Stimulated activated CD8-positive, alpha-beta memory T cell treated with anti-CD3 and anti-CD28 coated beads, Interleukin-15, amount 100 ng/mL, for 1 hour (primary cell): ENCODE results near the gene FIZ1.

Experiments used
- DNase-seq: peaks from one replicate; pipeline ENCODE4 v3.0.0-alpha.2; 2020; ENCODE audit warnings: low read depth

FIZ1 gene

DNA sequence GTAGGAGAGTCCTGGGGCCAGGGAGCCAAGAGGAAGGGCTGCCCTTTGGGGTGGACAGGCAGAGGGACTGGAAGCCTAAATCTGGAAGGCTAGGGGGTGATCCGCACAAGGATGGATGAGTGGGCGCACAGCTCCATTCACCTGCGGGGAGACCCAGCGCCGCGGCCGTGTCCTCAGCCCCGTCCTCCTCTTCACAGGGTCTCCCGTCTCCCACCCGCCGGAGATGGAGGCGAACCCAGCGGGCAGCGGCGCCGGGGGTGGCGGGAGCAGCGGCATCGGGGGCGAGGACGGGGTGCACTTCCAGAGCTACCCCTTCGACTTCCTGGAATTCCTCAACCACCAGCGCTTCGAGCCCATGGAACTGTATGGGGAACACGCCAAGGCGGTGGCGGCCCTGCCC is 14.1 kb upstream of the FIZ1 start:
- no peak for DNase-seq

DNA sequence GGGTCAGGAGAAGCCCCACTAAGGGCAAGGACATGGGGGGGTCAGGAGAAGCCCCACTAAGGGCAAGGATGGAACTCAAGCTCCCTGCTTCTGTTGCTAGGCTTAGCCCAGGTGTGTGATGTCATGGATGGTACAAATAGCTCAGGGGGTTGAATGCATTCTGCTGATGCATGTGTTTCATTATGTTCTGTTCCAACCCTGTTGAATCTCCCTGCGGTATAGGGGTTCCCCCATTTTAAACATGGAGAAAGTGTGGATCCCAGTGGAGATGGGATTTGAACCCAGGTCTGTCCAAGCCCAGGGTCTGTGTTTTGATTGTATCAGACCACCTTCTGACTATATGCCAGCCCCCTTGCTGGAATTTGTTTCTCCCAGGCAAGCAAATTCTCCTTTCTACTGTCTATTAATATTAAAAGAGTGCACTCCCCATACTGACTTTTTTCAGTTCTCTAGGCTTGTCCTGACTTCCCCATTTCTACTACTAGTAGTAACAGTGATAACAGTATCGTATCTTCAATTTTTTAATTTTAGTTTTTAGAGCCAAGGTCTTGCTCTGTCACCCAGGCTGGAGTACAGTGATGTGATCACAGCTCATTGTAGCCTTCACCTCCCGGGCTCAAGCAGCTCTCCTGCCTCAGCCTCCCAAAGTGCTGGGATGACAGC is 12.8 kb upstream of the FIZ1 start:
- DNase-seq: no peak

DNA sequence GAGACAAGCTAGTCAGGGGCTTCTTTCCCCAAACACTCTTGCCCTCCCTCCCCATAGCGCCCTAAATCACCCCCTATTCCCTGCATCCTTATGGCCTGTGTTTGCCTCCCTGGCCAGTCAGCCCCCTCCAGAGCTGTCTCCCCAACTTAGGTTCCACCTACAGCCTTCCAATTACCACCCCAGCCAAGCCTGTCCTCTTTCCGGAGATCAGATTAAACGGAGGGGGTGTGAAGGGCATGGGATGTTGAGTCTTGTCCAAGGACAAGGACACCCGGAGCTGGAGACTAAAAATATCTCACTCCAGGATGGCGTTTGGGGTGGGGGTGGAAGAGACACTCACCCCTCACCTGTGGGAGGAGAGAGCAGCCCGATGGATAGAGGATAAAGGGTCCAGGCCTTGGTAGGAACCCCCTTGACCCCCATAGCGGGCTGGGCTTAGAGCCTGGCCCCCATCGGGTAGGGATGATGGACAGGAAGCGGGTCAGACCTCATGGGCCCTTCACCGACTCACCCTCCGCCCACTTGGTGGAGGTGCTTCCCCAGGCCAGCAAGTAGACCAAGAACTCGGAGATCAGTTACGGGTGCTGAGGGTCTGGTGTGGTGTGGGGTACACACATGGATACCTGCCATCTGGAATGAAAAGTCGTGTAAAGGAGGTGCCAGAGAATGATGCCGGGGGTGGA is 12.1 kb upstream of the FIZ1 start:
- DNase-seq: no peak

DNA sequence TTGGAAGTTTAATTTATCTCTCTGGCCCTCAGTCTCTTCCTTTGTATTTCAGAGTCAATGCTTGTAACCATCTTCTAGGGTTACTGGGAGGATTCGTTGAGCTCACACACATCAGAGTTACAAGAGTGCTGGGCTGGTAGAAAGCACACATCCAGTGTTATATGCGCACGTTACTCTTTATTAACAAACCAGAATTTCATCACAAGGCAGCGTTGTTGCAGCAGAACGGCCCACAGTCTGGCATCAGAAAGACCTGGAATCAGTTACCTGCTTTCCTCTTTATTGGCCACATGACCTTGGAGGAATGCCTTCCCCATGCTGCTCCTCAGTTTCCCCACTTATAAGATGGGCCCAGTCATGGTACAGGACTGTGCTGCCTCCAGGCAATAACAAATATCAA is 10.0 kb upstream of the FIZ1 start:
- DNase-seq: no peak

DNA sequence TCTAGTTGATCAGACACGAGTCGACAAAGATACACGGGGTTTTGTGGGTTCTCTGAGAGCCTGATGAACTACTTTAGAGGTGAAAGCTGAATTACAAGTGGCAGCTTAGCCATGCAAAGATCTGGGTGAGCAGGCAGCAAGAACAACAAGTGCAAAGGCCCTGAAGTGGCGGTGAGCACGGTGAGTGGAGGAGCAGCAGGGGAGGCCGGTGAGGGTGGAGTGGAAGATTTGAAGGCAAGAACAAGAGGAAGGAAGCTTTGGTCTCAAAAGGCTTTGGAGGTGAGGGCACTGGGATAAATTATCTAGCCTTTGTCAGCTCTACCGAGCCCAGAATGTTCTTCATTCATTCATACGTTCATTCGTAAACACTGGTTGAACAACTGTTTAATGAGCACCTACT is 7.5 kb upstream of the FIZ1 start:
- no peak for DNase-seq

DNA sequence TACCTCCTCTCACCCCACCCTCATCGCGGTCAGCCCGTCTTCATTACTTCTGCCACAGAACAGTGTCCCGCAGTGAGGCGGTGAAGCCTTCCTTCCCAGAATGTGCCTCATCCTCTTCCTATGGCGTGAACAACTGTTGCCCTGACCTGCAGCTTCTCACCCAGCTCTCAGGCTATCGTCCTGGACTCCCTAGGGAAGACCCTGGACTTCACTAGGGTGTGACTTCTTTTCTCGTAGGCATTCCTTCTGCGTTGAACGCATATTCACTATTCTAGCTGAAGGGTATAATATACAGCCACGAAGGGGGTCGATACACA is 7.1 kb upstream of the FIZ1 start:
- no peak for DNase-seq

DNA sequence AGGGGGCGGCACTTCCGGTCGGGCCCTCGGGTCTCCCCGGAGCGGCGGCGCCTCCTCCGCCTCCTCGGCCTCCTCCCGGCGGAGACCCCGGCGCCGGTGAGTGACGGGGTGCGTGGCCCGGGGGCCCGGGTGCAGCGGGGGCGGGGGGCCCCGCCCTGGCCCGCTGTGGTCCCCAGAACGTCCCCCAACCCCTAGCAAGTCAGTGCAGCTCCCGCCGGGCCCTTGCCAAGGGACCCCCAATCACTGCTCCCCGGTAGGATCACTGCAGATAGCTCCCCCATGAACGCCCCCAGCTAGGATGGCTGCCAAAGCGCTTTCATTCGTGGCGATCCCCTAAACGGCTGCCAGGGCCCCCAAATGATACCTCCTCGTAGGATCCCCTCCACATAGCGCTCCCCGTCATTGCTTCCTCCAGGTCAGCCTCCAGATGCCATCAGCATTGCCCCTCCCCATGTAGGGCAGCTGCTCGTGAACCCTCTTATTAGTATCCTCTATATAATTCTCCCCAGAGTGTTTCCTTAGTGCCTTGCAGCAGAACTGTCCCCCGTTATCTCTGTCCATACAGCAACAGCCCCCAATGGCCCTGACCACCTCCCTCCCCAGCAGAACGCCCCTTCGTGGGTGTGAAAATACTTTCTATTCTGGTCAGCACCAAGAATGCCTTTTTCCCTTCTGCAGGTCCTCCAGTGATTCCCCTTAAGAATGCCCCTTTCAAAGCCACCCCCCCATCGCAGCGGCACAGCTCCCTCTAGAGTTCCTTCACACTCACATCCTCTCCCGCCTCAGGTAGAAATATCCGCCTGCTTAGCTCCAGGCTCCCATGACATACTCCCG is 6.5 kb upstream of the FIZ1 start, which contains the start of gene ZNF865:
ZNF865 (plus strand) TSS at position 11 of the 834 bp plus-strand sequence. CDS start 7,972 bp downstream, outside the sequence.
- no peak for DNase-seq

DNA sequence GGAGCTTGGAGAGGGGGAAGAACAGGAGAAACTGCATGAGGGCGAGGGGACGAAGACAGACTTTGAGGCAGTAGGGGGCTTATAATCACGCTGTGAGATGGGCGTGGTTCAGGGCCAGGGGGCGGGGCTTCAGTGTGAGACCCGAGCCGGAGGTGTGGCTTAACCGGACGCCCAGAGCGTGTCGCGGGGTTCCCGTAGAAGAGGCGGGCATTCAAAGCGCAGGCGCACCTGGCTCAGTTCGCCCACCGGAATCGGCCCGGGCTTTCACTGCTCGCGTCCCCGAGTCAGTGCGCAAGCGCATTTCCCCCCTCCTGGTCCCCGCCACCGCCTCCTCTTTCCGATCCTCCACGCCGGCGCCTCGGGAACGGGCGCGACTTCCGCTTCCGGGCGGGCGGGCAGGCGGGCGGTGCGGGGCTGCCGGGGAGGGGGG is 5.9 kb upstream of the FIZ1 start:
- DNase-seq: peak; percentile 94

DNA sequence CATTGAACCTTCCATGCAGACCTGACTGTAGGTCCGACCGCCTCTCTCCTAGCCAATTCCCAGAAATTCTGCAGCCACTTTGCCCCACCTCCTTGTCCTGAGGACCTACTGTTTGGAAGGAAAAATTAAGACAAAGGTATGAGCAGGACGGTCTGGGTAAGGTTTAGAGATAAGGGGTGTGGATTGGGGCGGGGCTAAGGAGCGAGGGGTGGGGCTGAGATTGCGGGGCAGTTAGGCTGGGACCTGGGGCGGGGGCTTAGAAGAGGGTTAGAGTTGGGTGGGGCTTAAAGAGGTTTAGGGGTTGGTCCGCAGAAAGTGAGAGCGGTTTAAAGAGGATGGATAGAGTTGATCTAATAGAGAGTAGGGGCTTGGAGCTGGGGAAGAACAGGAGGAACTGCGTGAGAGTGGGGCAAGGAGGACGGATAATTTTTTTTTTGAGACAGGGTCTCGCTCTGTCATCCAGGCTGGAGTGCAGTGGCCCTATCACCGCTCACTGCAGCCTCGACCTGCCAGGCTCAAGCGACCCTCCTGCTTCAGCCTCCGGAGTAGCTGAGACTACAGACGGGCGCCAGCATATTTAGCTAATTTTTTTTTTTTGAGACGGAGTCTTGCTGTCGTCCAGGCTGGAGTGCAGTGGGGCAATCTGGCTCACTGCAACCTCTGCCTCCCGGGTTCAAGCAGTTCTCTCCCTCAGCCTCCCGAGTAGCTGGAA is 4.4 kb upstream of the FIZ1 start:
- no peak for DNase-seq

DNA sequence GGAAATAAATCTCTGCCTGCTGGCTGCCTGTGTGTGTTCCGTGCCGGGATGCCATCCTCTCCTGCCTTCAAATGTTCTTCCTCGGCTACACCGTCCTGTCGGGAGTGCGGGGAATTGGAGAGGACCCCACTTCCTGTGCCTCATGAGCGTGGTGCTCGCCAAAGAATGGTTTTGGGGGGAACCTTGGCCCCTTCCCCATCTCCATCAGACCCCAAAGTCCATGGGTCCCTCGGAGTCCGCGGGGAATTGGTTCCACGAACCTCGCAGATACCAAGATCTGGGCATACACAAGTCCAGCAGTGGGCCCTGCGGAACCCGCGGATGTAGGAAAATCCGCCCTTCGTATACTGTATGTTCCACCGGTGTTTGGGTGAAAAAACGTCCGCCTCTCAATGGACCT is 3.8 kb upstream of the FIZ1 start:
- DNase-seq: no peak

DNA sequence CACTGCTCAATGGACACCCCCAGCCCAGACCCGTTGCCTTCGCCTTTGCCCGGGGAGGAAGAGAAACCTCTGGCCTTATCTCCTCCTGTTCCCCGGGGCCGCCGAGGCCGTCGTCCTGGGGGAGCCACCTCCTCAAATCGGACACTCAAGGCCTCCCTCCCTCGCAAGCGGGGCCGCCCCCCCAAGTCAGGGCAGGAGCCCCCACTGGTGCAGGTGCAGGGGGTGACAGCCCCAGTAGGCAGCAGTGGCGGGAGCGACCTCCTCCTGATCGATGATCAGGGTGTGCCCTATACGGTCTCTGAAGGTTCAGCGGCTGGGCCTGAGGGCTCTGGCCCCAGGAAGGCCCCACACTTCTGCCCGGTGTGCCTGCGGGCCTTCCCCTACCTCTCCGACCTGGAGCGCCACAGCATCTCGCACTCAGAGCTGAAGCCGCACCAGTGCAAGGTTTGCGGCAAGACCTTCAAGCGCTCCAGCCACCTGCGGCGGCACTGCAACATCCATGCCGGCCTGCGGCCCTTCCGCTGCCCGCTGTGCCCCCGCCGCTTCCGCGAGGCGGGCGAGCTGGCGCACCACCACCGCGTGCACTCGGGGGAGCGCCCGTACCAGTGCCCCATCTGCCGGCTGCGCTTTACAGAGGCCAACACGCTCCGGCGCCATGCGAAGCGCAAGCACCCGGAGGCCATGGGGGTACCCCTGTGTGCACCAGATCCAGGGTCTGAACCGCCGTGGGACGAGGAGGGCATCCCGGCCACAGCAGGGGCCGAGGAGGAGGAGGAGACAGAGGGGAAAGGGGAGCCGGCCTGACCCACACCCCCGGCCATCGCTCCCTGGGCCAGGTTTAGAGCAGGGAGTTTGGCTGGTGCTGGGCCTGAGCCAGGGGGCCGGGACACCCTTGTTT is 3.0 kb upstream of the FIZ1 start:
- DNase-seq: no peak

DNA sequence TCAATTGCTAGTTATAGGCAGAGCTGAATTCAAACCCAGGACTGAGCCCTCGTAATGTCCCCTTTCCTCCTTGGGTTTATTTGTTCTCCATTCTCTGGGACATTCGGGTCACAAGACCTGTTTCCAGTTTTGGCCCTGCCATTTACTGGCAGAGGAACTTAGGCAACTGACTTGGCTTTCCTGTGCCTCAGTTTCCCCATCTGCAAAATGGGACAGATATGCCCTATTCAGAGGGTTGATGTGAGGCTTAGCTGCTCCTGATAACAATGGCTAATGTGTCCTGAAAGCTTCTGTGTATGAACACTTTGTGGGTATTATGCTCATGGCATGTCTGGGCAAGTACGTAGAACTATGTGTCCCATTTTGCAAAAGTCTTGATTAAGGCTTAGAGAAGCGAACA is 1.8 kb upstream of the FIZ1 start:
- DNase-seq: no peak

DNA sequence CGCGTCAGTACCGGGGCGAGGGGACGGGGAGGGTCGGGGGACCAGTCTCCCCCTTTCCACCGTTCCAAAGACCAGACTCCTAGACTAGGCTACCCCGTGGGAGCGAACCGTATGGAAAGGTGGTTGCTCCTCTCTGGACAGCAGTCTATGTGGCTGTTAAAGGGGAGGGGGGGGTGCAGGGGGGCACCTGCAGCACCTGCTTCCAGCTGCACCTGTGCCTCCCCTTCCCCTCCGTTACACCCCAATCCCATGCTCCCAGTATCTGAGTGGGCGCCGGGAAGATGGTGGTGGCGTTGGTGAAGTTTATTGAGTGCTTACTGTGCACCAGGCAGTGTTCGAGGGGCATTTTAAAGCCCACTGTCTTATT is 1.3 kb upstream of the FIZ1 start:
- DNase-seq: no peak

DNA sequence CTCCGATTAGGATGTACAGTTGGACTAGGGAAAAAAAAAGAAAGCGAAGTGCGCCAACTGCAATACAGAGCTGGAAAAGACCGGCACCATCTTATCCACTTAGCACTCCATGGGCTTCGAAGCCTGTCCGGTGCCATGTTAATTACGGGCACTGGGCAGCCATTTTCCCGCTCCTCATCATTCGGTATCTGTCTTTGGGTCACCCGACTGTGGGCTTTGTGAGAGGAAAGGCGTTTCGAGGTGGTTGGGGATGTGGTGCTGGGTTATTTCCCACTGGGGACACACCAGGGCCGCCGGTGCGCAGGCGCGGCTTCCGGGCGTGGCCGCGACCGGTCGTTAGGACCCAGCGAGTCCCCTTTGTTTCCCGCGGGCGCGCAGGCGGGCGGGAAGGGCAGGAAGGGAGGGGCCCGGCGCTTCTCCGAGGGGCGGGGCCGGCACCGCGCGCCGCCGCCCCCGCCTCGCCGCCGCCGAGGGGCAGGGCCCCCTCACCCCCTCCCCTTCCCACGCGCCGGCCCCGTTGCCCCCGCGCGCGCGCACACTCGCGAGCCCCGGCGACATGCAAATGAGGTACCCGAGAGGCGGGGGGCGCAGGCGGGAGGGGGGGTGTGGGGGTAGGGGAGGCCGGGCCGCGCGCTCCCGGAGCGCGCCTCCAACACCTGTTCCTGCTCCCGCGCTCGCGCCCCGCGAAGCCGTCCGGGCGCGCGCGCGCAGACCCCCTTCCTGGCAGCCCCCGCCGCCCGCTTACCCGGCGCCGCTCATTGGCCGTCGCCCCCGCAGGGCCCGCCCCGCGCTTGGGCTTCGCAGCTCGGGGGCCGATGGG is 735 bp upstream of the FIZ1 start, which contains the start of gene ZNF524:
ZNF524 (plus strand) TSS at position 447 of the 820 bp plus-strand sequence. CDS start 1,825 bp downstream, outside the sequence.
- peak; percentile 59 for DNase-seq

DNA sequence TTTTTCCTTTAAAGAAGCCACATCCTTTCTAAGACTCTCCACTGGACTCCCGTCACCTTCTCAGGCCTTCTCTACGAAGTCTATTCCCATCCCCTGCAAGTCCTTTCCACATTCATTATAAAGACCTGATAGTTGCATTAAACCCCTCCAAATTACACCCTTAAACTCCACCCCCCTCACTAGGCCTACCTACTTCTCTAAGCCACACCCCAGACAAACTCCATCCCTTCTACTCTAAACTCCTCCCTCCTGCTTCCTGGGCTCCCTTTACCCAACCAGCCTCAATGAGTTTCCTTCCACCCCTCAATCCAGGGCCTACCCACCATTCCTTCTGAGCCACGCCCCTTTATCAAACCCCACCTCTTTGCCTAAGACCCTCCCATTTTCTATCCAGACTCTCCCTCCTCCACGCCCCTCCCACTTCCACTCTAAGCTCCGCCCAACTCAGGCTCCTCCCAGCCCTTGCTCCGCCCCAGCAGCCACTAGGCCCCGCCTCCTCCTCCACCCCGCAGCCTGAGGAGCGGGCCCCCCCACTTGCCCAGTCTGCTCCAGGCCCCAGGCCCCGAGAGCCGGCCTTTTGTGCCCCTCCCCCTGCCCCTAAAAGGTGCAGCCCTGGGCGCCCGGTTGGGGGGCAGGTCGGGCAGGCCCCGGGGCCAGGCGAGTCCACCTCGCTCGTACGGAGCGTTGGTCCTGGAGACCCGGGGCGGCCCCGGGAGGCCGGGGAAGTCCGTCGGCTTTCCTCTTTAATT is 424 bp downstream of the FIZ1 start:
- DNase-seq: peak; percentile 85

DNA sequence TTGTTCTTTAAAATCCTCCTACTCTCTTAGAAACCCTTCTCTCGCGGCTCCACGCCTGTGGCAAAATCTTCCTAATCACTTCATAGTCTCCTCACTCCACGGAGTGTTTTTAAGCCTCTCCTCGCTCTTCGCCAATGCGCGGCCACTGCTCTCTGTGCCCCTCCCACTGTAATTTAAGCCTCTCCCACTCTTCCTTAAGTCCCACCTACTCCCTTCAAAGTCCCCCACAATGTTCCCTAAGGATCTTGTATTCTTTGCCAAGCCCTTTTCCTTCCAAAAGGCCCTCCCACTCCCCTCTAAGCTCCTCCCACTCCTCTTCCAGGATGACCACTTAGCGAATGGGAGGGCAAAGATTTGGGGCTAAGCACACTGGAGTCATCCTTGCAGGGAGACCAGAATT is 1.3 kb downstream of the FIZ1 start:
- DNase-seq: no peak

DNA sequence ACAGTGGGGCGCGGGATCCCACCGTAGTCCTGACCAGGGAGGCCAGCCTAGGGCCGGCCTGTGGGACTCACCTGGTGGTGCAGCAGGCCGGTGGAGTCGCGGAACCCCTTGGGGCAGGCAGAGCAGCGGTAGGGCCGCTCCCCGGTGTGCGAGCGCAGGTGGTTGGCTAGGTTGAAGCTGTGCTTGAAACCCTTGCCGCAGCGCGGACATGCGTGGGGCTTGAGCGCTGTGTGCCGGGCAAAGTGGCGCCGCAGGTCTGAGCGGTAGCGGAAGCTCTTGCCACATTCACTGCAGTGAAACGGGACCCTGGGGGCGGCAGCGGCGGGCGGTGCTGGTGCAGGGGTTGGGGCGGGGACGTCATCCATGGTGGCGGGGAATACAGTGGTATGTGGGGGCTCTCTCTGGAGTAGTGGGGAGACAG is 1.8 kb downstream of the FIZ1 start:
- no peak for DNase-seq

DNA sequence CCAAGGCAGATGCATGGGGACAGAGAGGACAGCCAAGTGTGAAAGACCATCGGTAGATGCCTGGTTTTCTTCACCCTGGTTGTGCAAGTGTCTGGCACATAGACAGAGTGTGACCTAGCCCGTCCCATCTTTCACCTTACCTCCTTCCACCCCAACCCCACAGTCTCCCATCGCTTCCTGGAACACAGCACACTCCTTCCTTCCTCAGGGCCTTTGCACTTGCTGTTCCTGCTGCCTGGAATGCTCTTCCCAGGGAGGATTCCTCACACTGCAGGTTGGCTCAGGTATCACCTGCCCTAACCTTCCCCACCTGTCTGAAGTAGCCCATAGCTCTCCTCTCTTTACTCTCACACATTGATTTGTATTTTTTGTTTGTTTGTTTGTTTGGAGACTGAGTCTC is 3.0 kb downstream of the FIZ1 start:
- no peak for DNase-seq

DNA sequence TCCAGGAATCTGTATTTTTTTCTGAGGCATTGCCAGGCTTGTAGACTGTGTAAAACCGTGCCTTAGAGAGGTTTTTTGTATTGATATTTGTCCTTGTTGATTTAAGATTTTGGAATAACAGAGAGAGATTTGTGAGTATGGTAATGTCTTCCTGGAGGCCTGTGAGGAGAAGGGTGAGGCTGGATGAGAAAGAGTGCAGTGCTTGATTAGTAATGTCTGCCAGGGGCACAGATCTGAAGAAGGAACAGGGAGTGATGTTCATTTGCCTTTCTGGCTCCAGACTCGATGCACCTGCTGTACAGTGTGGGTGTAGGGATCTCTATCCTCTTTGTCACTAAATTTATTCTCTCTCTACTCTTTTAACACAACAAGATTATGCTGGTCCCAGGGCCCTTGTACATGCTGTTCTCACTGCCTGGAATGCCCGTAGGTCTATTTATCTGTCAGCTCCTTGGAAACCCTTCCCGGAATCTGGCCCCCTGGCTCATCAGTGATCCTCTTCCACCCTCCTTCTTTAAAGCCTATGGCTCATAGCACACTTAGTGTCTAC is 4.2 kb downstream of the FIZ1 start:
- no peak for DNase-seq
